Activated effector memory CD4-positive, alpha-beta T cell treated with anti-CD3 and anti-CD28 coated beads, Interleukin-2, amount 50 U/mL, for 16 hours (primary cell): ENCODE measurements around the gene MAGIX.

ENCODE experiments used
- DNase-seq: peaks from one replicate; pipeline ENCODE4 v3.0.0-alpha.2; 2020

Gene MAGIX

GRCh38 chrX:49208399-49208798, 45.8 kb downstream of the MAGIX start:
- no peak for DNase-seq

- DNase-seq: no peak
Observed at GRCh38 chrX:49209434-49210251, 47.1 kb downstream of the MAGIX start.

- DNase-seq: no peak
Observed at GRCh38 chrX:49210406-49210805, 47.8 kb downstream of the MAGIX start.

- no peak for DNase-seq
Observed at GRCh38 chrX:49211074-49211473, 48.5 kb downstream of the MAGIX start.

GRCh38 chrX:49212209-49212608, 49.7 kb downstream of the MAGIX start:
- no peak for DNase-seq

- DNase-seq: no peak
Observed at GRCh38 chrX:49212861-49213260, 50.3 kb downstream of the MAGIX start.

GRCh38 chrX:49214416-49214815, 51.9 kb downstream of the MAGIX start:
- DNase-seq: no peak

- DNase-seq: no peak
Observed at GRCh38 chrX:49214996-49215526, 52.5 kb downstream of the MAGIX start.
